Trophoblast cell (in vitro differentiated cells and primary cell): Measurements from ENCODE around the gene SPTA1.

Source experiments
- DNase-seq, 2 donors: peaks; one replicate each; pipeline ENCODE4 v3.0.0-alpha.2; 2016
- H2AFZ ChIP-seq: 2 replicates; pipeline ENCODE4 v1.6.1; 2013; ENCODE audit warnings: low read length, moderate library complexity, mild to moderate bottlenecking; ENCODE audit not compliant: insufficient read depth, poor library complexity
- H2AK5ac ChIP-seq: 2 replicates; pipeline ENCODE4 v1.6.1; 2013; ENCODE audit warnings: mild to moderate bottlenecking, low read length
- H2BK120ac ChIP-seq: 2 replicates; pipeline ENCODE4 v1.6.1; 2013; ENCODE audit warnings: low read length, mild to moderate bottlenecking, moderate library complexity; ENCODE audit not compliant: insufficient read depth, poor library complexity
- H2BK12ac ChIP-seq: 2 replicates; pipeline ENCODE4 v1.6.1; 2013; ENCODE audit warnings: mild to moderate bottlenecking, low read length, moderate library complexity
- H2BK5ac ChIP-seq: 2 replicates; pipeline ENCODE4 v1.6.1; 2013; ENCODE audit warnings: low read length, low read depth, moderate library complexity, mild to moderate bottlenecking; ENCODE audit not compliant: poor library complexity
- H3K14ac ChIP-seq: 2 replicates; pipeline ENCODE4 v1.6.1; 2013; ENCODE audit warnings: mild to moderate bottlenecking, low read length
- H3K18ac ChIP-seq: 2 replicates; pipeline ENCODE4 v1.6.1; 2013; ENCODE audit warnings: mild to moderate bottlenecking, low read length
- H3K23ac ChIP-seq: 2 replicates; pipeline ENCODE4 v1.6.1; 2013; ENCODE audit warnings: low read length
- H3K27ac ChIP-seq: 2 replicates; pipeline ENCODE4 v1.5.1; 2013; ENCODE audit warnings: low read depth, mild to moderate bottlenecking, inconsistent platforms, low read length, moderate library complexity
- H3K27me3 ChIP-seq: 2 replicates; pipeline ENCODE4 v1.6.1; 2013; ENCODE audit warnings: inconsistent platforms, mild to moderate bottlenecking, low read length, moderate library complexity; ENCODE audit not compliant: insufficient read depth
- H3K36me3 ChIP-seq, 2 experiments: 1 replicate in 1 of 2; 2 replicates in 1 of 2; pipeline ENCODE4 v1.6.1; 2013; ENCODE audit warnings: low read length in 2 of 2, mild to moderate bottlenecking in 2 of 2, moderate library complexity in 1 of 2; ENCODE audit not compliant: insufficient read depth in 2 of 2, control insufficient read depth in 1 of 2
- H3K4ac ChIP-seq: 2 replicates; pipeline ENCODE4 v1.6.1; 2013; ENCODE audit warnings: low read depth, mild to moderate bottlenecking, low read length, moderate library complexity
- H3K4me1 ChIP-seq, 2 experiments: 1 replicate in 1 of 2; 2 replicates in 1 of 2; pipeline ENCODE4 v1.6.1; 2013; ENCODE audit warnings: low read length in 2 of 2, mild to moderate bottlenecking in 2 of 2, moderate library complexity in 1 of 2; ENCODE audit not compliant: insufficient read depth in 2 of 2, control insufficient read depth in 1 of 2
- H3K4me2 ChIP-seq: 2 replicates; pipeline ENCODE4 v1.6.1; 2013; ENCODE audit warnings: inconsistent platforms, mild to moderate bottlenecking, low read length, moderate library complexity
- H3K4me3 ChIP-seq: 2 replicates; pipeline ENCODE4 v1.5.1; 2013; ENCODE audit warnings: mild to moderate bottlenecking, low read depth, low read length, inconsistent platforms
- H3K79me1 ChIP-seq: one replicate; pipeline ENCODE4 v1.6.1; 2013; ENCODE audit warnings: low read length
- H3K79me2 ChIP-seq: 2 replicates; pipeline ENCODE4 v1.6.1; 2013; ENCODE audit warnings: low read length, mild to moderate bottlenecking; ENCODE audit not compliant: control insufficient read depth, insufficient read depth, poor library complexity
- H3K9ac ChIP-seq: 2 replicates; pipeline ENCODE4 v1.6.1; 2013; ENCODE audit warnings: mild to moderate bottlenecking, low read length
- H3K9me3 ChIP-seq: 2 replicates; pipeline ENCODE4 v1.6.1; 2013; ENCODE audit warnings: low read depth, mild to moderate bottlenecking, control low read depth, inconsistent platforms, low read length; ENCODE audit not compliant: insufficient read depth
- H4K12ac ChIP-seq: 2 replicates; pipeline ENCODE4 v1.6.1; 2013; ENCODE audit warnings: low read depth, mild to moderate bottlenecking, low read length, moderate library complexity
- H4K8ac ChIP-seq: 2 replicates; pipeline ENCODE4 v1.6.1; 2013; ENCODE audit warnings: low read depth, mild to moderate bottlenecking, low read length, moderate library complexity
- H4K91ac ChIP-seq: one replicate; pipeline ENCODE4 v1.6.1; 2013; ENCODE audit warnings: low read depth, mild to moderate bottlenecking, low read length, moderate library complexity
- WGBS: extraction: QIAGEN DNeasy Blood & Tissue Kit; methylation state at CpG from one replicate; pipeline ENCODE4 v1.1.7; 2013; ENCODE audit warnings: missing lambda C conversion rate; ENCODE audit not compliant: insufficient read length, insufficient coverage; ENCODE audit errors: extremely low coverage; 5-methylcytosine and 5-hydroxymethylcytosine counted together

The SPTA1 gene

DNA sequence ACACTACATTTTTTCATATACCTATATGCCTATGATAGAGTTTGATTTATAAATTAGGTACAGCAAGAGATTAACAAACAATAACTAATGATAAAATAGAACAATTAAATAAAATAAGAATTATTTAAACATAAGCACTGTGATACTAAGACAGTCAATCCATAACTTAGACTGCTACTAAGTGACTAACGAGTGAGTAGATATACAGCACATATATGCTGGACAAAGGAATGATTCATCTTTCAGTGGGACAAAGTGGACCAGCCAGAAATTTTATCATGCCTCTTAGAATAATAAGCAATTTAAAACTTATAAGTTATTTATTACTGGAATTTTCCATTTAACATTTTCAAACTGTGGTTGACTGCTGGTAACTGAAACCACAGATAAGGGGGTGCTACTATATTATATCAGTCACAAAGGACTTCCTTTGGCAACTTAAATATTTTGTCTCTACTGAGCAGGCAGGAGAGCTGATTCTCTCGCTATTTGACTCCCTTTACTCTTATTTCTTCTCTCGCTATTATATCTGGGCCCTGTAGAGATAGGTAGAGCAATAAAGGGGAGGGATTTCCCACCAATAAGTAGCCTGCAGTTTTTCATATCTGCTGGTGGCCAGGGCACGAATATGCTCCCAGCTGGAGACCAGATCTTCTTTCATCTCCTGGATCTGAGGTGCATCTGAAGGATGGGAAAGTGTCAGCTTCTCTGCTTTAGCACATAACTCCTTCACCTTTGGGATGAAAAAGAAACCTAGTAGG lies 10.8 kb downstream of the SPTA1 start:
- no peak overlapping the region for H3K9ac ChIP-seq
- DNase-seq: no peak
- WGBS: no CpG with 5 or more reads among the region's 4 CpGs
- H3K4ac ChIP-seq: no peak overlapping the region
- H4K12ac ChIP-seq: no peak overlapping the region
- H3K23ac ChIP-seq: no peak overlapping the region
- no peak overlapping the region for H2BK5ac ChIP-seq
- H2BK120ac ChIP-seq: no peak overlapping the region
- H2AK5ac ChIP-seq: no peak overlapping the region
- H2BK12ac ChIP-seq: no peak overlapping the region
- H3K79me1 ChIP-seq: no peaks in the 10 kb centered on the region
- no peak overlapping the region for H2AFZ ChIP-seq
- no peaks in the 10 kb centered on the region for H3K36me3 ChIP-seq
- H3K18ac ChIP-seq: no peak overlapping the region
- no peak overlapping the region for H3K4me2 ChIP-seq
- peaks cover 0 to 3% of the 10 kb centered on the region in 2 experiments for H3K4me1 ChIP-seq
- H3K79me2 ChIP-seq: no peaks in the 10 kb centered on the region
- H3K27ac ChIP-seq: no peak overlapping the region
- H3K27me3 ChIP-seq: no peaks in the 10 kb centered on the region
- no peak overlapping the region for H3K4me3 ChIP-seq
- H3K14ac ChIP-seq: no peak overlapping the region
- H4K8ac ChIP-seq: no peak overlapping the region
- H4K91ac ChIP-seq: no peak overlapping the region
- H3K9me3 ChIP-seq: no peaks in the 10 kb centered on the region

DNA sequence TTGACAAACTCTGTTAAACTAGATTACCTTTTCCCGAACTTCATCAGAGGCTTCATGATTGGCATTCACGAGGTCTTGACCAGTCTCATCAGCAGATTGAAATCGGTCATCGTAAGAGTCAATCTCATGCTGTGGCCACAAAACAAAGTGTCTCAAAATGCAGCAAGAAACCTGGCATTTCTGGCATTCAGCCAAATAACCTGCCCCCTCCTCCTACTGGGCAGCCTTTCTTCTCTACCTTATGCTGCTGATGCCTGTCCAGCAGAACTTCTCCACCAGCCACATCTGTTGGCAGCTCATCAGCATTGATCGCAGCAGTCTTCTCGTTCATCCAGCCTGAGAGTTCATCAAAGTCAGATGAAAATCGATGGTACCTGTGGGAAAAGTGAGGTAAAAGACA lies 12.2 kb downstream of the SPTA1 start:
- DNase-seq: no peak
- Histone ChIP-seq H3K9me3 (no peaks in the 10 kb centered on the region), H3K23ac (no peak overlapping the region), H2BK12ac (no peak overlapping the region), H3K18ac (no peak overlapping the region), H3K14ac (no peak overlapping the region), H3K79me1 (no peaks in the 10 kb centered on the region), H3K27me3 (no peaks in the 10 kb centered on the region), H3K4me1 (peaks cover 0 to 3% of the 10 kb centered on the region in 2 experiments), H4K8ac (no peak overlapping the region), H2AK5ac (no peak overlapping the region), H2BK5ac (no peak overlapping the region), H4K91ac (no peak overlapping the region), H2AFZ (no peak overlapping the region), H3K27ac (no peak overlapping the region), H4K12ac (no peak overlapping the region), H3K9ac (no peak overlapping the region), H3K4me3 (no peak overlapping the region), H3K4me2 (no peak overlapping the region), H2BK120ac (no peak overlapping the region), H3K4ac (no peak overlapping the region), H3K36me3 (no peaks in the 10 kb centered on the region), H3K79me2 (no peaks in the 10 kb centered on the region)
- WGBS: no CpG with 5 or more reads among the region's 7 CpGs

DNA sequence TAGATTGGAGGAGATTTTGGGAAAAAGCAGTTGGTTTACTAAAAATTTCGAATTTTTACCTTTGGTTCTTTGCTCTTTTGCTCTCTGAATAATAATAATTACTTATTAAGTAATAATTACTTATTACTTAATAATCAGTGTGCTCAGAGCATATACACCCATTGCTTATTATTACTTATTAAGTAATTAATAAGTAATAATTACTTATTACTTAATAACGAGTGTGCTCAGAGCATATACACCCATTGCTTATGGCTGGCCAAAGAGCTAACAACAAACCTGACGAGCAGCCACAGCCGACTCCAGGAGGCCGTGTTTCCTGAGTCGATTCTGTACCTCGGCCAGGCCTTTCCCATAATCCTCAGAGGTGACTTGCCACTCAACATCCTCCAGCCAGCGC lies 20.5 kb downstream of the SPTA1 start:
- Histone ChIP-seq H3K79me1 (no peaks in the 10 kb centered on the region), H4K91ac (no peak overlapping the region), H2BK5ac (no peak overlapping the region), H3K36me3 (no peaks in the 10 kb centered on the region), H4K8ac (no peak overlapping the region), H3K27ac (no peak overlapping the region), H3K4me1 (no peaks in the 10 kb centered on the region), H3K4me3 (no peak overlapping the region), H3K9me3 (no peaks in the 10 kb centered on the region), H2BK120ac (no peak overlapping the region), H2BK12ac (no peak overlapping the region), H3K23ac (no peak overlapping the region), H4K12ac (no peak overlapping the region), H2AFZ (no peak overlapping the region), H3K4me2 (no peak overlapping the region), H3K14ac (no peak overlapping the region), H3K9ac (no peak overlapping the region), H3K79me2 (no peaks in the 10 kb centered on the region), H3K18ac (no peak overlapping the region), H2AK5ac (no peak overlapping the region), H3K4ac (no peak overlapping the region), H3K27me3 (no peaks in the 10 kb centered on the region)
- DNase-seq: no peak
- no CpG with 5 or more reads among the region's 8 CpGs for WGBS

DNA sequence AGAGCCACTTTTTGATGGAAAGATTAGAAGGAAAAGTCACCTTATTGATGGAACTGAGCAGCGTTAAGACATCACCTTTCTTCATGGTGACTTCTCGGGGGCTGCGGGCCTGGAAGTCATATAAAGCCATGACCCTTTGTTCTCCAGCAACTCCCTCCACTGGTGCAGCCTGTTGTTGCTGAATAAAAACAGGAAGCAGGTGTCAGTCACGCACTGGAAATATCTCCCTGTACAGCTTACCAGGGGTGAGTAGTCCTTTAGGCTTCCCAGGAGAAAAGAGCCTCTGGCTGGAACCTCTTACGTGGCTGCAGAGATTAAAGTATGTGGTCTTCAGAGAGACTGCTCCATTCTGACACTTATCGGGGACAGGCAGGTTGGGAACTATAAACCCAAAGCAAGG lies 31.9 kb downstream of the SPTA1 start:
- H3K27me3 ChIP-seq: no peaks in the 10 kb centered on the region
- H2BK5ac ChIP-seq: no peak overlapping the region
- H4K12ac ChIP-seq: no peak overlapping the region
- H2BK120ac ChIP-seq: no peak overlapping the region
- H3K4ac ChIP-seq: no peak overlapping the region
- H3K4me2 ChIP-seq: no peak overlapping the region
- H3K9me3 ChIP-seq: no peaks in the 10 kb centered on the region
- H3K79me2 ChIP-seq: no peaks in the 10 kb centered on the region
- H4K8ac ChIP-seq: no peak overlapping the region
- no peak overlapping the region for H3K18ac ChIP-seq
- H3K23ac ChIP-seq: no peak overlapping the region
- H3K4me3 ChIP-seq: no peak overlapping the region
- WGBS: no CpG with 5 or more reads among the region's 6 CpGs
- no peak overlapping the region for H2AK5ac ChIP-seq
- peak in 1 of 2 donors; percentile 14 for DNase-seq
- no peak overlapping the region for H2AFZ ChIP-seq
- H3K9ac ChIP-seq: no peak overlapping the region
- H3K79me1 ChIP-seq: no peaks in the 10 kb centered on the region
- H3K4me1 ChIP-seq: no peaks in the 10 kb centered on the region
- H4K91ac ChIP-seq: no peak overlapping the region
- H3K36me3 ChIP-seq: no peaks in the 10 kb centered on the region
- H2BK12ac ChIP-seq: no peak overlapping the region
- no peak overlapping the region for H3K14ac ChIP-seq
- H3K27ac ChIP-seq: no peak overlapping the region
